Hepatocyte (in vitro differentiated cells): ENCODE results near the gene SLC4A3. TPM values are rescaled to one million over a fixed set of nuclear protein-coding genes. Genes with fewer than 3 reads are reported as not detected.

ENCODE experiments used
- DNase-seq: peaks from one replicate; pipeline ENCODE4 v3.0.0-alpha.2; 2016; ENCODE audit warnings: low spot score
- H2AFZ ChIP-seq: fragments of 200-600 bp; sonication (generic); 2 replicates; pipeline ENCODE4 v1.6.0; 2016; ENCODE audit warnings: antibody characterized with exemption, mild to moderate bottlenecking
- H3K27ac ChIP-seq: fragments of 200-600 bp; sonication (generic); 2 replicates; pipeline ENCODE4 v1.5.1; 2016; ENCODE audit warnings: mild to moderate bottlenecking
- H3K27me3 ChIP-seq: fragments of 200-600 bp; sonication (generic); 2 replicates; pipeline ENCODE4 v1.6.1; 2016
- H3K36me3 ChIP-seq: fragments of 200-600 bp; sonication (generic); replicated peaks from 2 replicates; pipeline ENCODE4 v1.5.1; 2016; ENCODE audit warnings: low read depth; ENCODE audit not compliant: insufficient read depth
- H3K4me1 ChIP-seq: fragments of 200-600 bp; sonication (generic); 2 replicates; pipeline ENCODE4 v1.5.1; 2016; ENCODE audit warnings: mild to moderate bottlenecking, moderate library complexity; ENCODE audit not compliant: insufficient read depth
- H3K4me2 ChIP-seq: fragments of 200-600 bp; sonication (generic); 2 replicates; pipeline ENCODE4 v1.6.0; 2016
- H3K4me3 ChIP-seq: fragments of 200-600 bp; sonication (generic); 2 replicates; pipeline ENCODE4 v1.5.1; 2016; ENCODE audit warnings: mild to moderate bottlenecking
- H3K79me2 ChIP-seq: fragments of 200-600 bp; sonication (generic); 2 replicates; pipeline ENCODE4 v1.6.0; 2017; ENCODE audit warnings: mild to moderate bottlenecking
- H3K9me2 ChIP-seq: fragments of 200-600 bp; sonication (generic); replicated peaks from 2 replicates; pipeline ENCODE4 v1.6.0; 2017; ENCODE audit warnings: mild to moderate bottlenecking; ENCODE audit not compliant: insufficient read depth
- H3K9me3 ChIP-seq: fragments of 200-600 bp; sonication (generic); 2 replicates; pipeline ENCODE4 v1.5.1; 2016; ENCODE audit warnings: low read depth, mild to moderate bottlenecking
- H4K20me1 ChIP-seq: fragments of 200-600 bp; sonication (generic); 2 replicates; pipeline ENCODE4 v1.6.0; 2016; ENCODE audit warnings: mild to moderate bottlenecking; ENCODE audit not compliant: insufficient read depth, poor library complexity, severe bottlenecking
- EZH2 ChIP-seq: fragments of 200-600 bp; sonication (generic); IDR thresholded peaks from 2 replicates; pipeline ENCODE4 v1.6.1; 2016; ENCODE audit warnings: antibody characterized with exemption, mild to moderate bottlenecking, borderline replicate concordance
- EZH2phosphoT487 ChIP-seq: fragments of 200-600 bp; sonication (generic); IDR thresholded peaks from one replicate; pipeline ENCODE4 v1.6.1; 2018; ENCODE audit warnings: antibody characterized with exemption, mild to moderate bottlenecking, low read depth, moderate library complexity; ENCODE audit not compliant: unreplicated experiment, severe bottlenecking
- WGBS: methylation state at CpG from one replicate; pipeline ENCODE4 v1.1.6; 2016; ENCODE audit warnings: low lambda C conversion rate; ENCODE audit errors: missing lambda C conversion rate; 5-methylcytosine and 5-hydroxymethylcytosine counted together
- polyA plus RNA-seq: library from polyadenylated mRNA; unstranded; fragments of >200 nt; fragmentation: Nextera tagmentation; extraction: Ambion mirVana; gene quantifications from 2 replicates; pipeline ENCODE4 v1.2.1, GENCODE V29; 2016
- total RNA-seq: library from RNA; depleted of rRNA; stranded (reverse); fragments of >200 nt; gene quantifications from 2 replicates; pipeline ENCODE4 v1.2.3, GENCODE V29; 2014
- TF ChIP-seq, protein P1 (sequence below): fragments of 200-600 bp; sonication (generic); IDR thresholded peaks from 2 replicates; pipeline ENCODE4 v1.5.1; 2016; ENCODE audit warnings: antibody characterized with exemption, mild to moderate bottlenecking; ENCODE audit not compliant: poor library complexity

SLC4A3 gene
- total and polyA plus RNA-seq, 2 experiments from 2014 or later, result 3.0 to 8.1 TPM

DNA sequence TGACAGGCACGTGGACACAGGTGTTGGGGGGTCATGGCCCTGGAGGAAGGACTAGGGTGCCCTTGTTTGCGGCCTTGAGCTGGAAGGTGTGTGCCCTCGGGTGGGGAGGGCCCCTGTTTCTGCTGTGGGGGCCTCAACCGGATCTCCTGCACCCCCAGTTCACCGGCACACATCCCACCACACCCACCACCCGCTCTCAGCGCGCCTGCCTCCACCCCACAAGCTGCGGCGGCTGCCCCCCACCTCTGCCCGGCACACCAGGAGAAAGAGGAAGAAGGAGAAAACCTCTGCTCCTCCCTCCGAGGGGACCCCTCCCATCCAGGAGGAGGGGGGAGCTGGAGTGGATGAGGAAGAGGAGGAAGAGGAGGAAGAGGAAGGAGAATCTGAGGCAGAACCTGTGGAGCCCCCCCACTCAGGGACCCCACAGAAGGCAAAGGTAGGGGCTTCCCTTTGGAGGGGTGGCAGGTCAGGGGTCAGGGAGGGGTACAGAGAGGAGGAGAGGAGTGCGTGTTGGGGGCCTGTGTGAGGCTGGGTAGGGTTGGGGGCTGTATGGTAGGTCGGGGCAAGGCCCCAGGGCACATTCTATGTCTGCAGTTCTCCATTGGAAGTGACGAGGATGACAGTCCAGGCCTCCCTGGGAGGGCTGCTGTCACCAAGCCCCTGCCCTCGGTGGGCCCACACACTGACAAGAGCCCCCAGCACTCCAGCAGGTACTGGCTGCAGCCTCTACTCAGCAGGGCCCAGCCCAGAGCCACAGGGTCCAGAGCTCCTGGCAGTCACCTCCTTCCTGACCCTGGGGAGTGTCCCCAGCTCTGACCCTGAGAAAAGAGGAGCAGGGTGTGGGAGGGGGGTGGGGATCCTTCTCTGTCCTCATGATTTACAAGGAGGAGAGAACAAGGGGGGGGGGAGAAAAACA, 1.8 kb downstream of the SLC4A3 start:
- H2AFZ ChIP-seq, result no peak overlapping the region
- H3K4me2 ChIP-seq, result no peak overlapping the region
- no peak overlapping the region for H3K27ac ChIP-seq
- H3K4me1 ChIP-seq, result peaks cover 7% of the 10 kb centered on the region
- no peak overlapping the region for H3K4me3 ChIP-seq
- no peaks in the 10 kb centered on the region for H3K9me2 ChIP-seq
- WGBS, result 84% methylated on average over 7 of the region's 16 CpGs
- no peaks in the 10 kb centered on the region for H3K27me3 ChIP-seq
- no peaks in the 10 kb centered on the region for H3K79me2 ChIP-seq
- no peak for DNase-seq
- TF ChIP-seq, protein P1, sequence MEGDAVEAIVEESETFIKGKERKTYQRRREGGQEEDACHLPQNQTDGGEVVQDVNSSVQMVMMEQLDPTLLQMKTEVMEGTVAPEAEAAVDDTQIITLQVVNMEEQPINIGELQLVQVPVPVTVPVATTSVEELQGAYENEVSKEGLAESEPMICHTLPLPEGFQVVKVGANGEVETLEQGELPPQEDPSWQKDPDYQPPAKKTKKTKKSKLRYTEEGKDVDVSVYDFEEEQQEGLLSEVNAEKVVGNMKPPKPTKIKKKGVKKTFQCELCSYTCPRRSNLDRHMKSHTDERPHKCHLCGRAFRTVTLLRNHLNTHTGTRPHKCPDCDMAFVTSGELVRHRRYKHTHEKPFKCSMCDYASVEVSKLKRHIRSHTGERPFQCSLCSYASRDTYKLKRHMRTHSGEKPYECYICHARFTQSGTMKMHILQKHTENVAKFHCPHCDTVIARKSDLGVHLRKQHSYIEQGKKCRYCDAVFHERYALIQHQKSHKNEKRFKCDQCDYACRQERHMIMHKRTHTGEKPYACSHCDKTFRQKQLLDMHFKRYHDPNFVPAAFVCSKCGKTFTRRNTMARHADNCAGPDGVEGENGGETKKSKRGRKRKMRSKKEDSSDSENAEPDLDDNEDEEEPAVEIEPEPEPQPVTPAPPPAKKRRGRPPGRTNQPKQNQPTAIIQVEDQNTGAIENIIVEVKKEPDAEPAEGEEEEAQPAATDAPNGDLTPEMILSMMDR, result no peak
- no peaks in the 10 kb centered on the region for H4K20me1 ChIP-seq
- H3K36me3 ChIP-seq, result no peaks in the 10 kb centered on the region
- no peaks in the 10 kb centered on the region for H3K9me3 ChIP-seq

DNA sequence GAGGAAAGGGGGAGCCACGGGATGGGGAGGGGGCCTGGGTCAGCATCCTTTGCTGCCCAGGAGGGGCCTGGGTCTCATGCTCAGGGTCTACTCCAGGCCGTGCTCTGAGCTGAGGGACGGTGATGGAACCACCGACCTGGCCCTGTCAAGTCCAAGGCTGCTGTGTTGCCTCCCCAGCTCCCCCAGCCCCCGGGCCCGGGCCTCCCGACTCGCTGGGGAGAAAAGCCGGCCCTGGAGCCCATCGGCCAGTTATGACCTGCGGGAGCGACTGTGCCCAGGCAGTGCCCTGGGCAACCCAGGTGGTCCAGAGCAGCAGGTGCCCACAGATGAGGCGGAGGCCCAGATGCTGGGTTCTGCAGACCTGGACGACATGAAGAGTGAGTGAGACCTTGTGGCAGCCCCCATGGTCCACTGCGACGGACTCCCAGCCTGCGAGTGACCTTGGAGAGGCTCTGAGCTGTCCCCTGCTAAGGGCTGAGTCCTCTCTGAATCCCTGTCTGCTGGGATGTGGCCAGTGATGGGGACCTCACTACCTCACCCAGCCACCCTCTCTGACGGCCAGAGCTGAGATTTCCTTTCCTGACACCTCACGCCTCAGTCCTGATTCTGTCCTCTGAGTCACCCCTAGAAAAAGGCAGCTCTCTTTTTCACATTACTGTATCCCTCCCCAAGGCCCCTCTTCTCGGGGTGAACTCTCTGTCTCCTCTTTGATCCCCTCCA, 2.7 kb downstream of the SLC4A3 start:
- no peak overlapping the region for H3K4me3 ChIP-seq
- H3K9me2 ChIP-seq, result no peaks in the 10 kb centered on the region
- H3K27ac ChIP-seq, result no peak overlapping the region
- no peak overlapping the region for H2AFZ ChIP-seq
- no peaks in the 10 kb centered on the region for H3K36me3 ChIP-seq
- TF ChIP-seq, protein P1, result no peak
- TF ChIP-seq EZH2phosphoT487 (no peak), EZH2 (no peak)
- no peaks in the 10 kb centered on the region for H3K9me3 ChIP-seq
- no peak overlapping the region for H3K4me2 ChIP-seq
- DNase-seq, result no peak
- peaks cover 7% of the 10 kb centered on the region for H3K4me1 ChIP-seq
- no peaks in the 10 kb centered on the region for H3K79me2 ChIP-seq
- WGBS, result 82% methylated on average over 14 of the region's 20 CpGs
- no peaks in the 10 kb centered on the region for H4K20me1 ChIP-seq
- H3K27me3 ChIP-seq, result no peaks in the 10 kb centered on the region

DNA sequence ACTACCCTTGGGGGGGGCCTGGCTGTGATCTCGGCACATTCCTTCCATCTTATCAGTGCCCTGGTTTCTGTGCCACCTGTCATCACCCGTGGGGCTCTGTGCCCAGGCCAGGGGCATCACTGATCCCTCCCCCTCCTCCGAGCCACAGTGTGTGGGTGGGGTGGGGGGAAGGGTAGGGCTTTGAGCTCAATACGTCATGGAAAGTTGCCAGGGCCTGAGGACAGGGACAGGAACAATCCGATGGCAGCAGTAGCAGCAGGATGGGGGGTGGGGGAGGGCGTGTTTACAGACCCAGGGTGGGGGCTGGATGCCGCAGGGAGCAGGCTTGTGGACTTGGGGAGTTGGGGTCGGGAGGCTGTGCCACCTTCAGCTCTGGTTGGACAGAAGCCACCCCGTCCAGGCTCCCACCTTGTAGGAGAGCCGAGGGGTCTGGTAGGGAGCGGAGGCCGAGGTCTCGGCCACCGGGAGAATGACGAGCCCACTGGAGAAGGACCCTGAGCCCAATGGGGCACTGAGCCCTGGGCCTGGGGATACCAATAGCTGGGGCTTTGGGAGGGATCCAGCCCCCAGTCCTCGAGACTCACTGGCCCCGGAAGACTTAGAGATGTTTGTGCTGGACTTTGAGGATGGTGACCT, 3.5 kb downstream of the SLC4A3 start:
- Histone ChIP-seq H3K27me3 (no peaks in the 10 kb centered on the region), H3K4me1 (peaks cover 7% of the 10 kb centered on the region), H3K79me2 (no peaks in the 10 kb centered on the region), H3K4me3 (no peak overlapping the region), H3K9me2 (no peaks in the 10 kb centered on the region), H4K20me1 (no peaks in the 10 kb centered on the region), H3K9me3 (no peaks in the 10 kb centered on the region), H3K4me2 (no peak overlapping the region), H3K36me3 (no peaks in the 10 kb centered on the region), H3K27ac (no peak overlapping the region), H2AFZ (no peak overlapping the region)
- 65% methylated on average over 9 of the region's 17 CpGs for WGBS
- DNase-seq, result no peak
- TF ChIP-seq EZH2 (no peak), EZH2phosphoT487 (no peak)
- TF ChIP-seq, protein P1, result no peak
